ENCODE data around the gene C17orf113. TPM values are rescaled to one million over a fixed set of nuclear protein-coding genes. Genes with fewer than 3 reads are reported as not detected.

C17orf113 gene
- total RNA-seq: under 1 TPM; 0.09 to 0.63 (median 0.19) TPM

- TF ChIP-seq CTCF (IDR thresholded peaks at IDR 0.05): no peak
- ATAC-seq (ENCODE audit: low FRiP score) (peak; percentile 62), DNase-seq (ENCODE audit: low spot score) (no peak)
Measured at GRCh38 chr17:42050393-42051012, at the start of gene C17orf113. C17orf113 (minus strand) TSS chr17:42050601; CDS start chr17:42043376, 7,225 bp downstream.

GRCh38 chr17:42098730-42099399, 48.5 kb upstream of the C17orf113 start:
- TF ChIP-seq CTCF (IDR thresholded peaks at IDR 0.05): no peak
- no peak for DNase-seq (ENCODE audit: low spot score)
- ATAC-seq (ENCODE audit: low FRiP score): no peak

GRCh38 chr17:42097691-42098631, 47.6 kb upstream of the C17orf113 start, which contains the start of gene ZNF385C:
ZNF385C (minus strand) TSS chr17:42098473; CDS start chr17:42063056, 35,417 bp downstream.
- DNase-seq (ENCODE audit: low spot score) (no peak), ATAC-seq (ENCODE audit: low FRiP score) (peak; percentile 43)

GRCh38 chr17:42096360-42097111, 46.1 kb upstream of the C17orf113 start:
- no peak for DNase-seq (ENCODE audit: low spot score)
- no peak for TF ChIP-seq CTCF (IDR thresholded peaks at IDR 0.05)
- ATAC-seq (ENCODE audit: low FRiP score): no peak

More at GRCh38 chr17:42097691-42098631, 47.6 kb upstream of the C17orf113 start, which contains the start of gene ZNF385C:
- TF ChIP-seq CTCF (IDR thresholded peaks at IDR 0.05): no peak

GRCh38 chr17:42094375-42095069, 44.1 kb upstream of the C17orf113 start:
- no peak for TF ChIP-seq CTCF (IDR thresholded peaks at IDR 0.05)
- DNase-seq (ENCODE audit: low spot score) (no peak), ATAC-seq (ENCODE audit: low FRiP score) (no peak)

- no peak for DNase-seq (ENCODE audit: low spot score)
- ATAC-seq (ENCODE audit: low FRiP score): no peak
- TF ChIP-seq CTCF (IDR thresholded peaks at IDR 0.05): no peak
Measured at GRCh38 chr17:42092939-42093338, 42.5 kb upstream of the C17orf113 start.
